CD4-positive, alpha-beta T cell (primary cell): ENCODE data around the gene NSUN5. TPM values are rescaled to one million over a fixed set of nuclear protein-coding genes. Genes with fewer than 3 reads are reported as not detected.
"Not testable (repeated sequence)": the region's sequence is repeated elsewhere in the genome, so short reads cannot be mapped to it uniquely, and the experiment has no call there.

Source experiments
- ATAC-seq: fragments of 200-7000 bp; cut with Tn5 transposase; one replicate; pipeline ENCODE4 v1.10.0; 2022; ENCODE audit warnings: mild to moderate bottlenecking; ENCODE audit not compliant: poor library complexity
- CTCF ChIA-PET: fragments of 350-600 bp; sonication (Branson Sonifier 250); formaldehyde crosslinking; loops from one replicate; lab custom pipeline; 2021; ENCODE audit warnings: antibody characterized with exemption, inconsistent platforms; lab: Charles Lee
- POLR2A ChIA-PET: fragments of 350-600 bp; sonication (Branson Sonifier 250); formaldehyde crosslinking; loops from one replicate; lab custom pipeline; 2021; ENCODE audit warnings: antibody characterized with exemption, inconsistent platforms; lab: Charles Lee
- DNase-seq, 14 experiments: peaks; one replicate each; pipeline ENCODE4 v3.0.0-alpha.2; 2013 to 2020; ENCODE audit warnings: mixed read lengths in 2 of 14
- H3K27ac ChIP-seq, 2 donors: one replicate each; pipeline versions ENCODE4 v1.5.1 to v1.7.0; 2013; ENCODE audit warnings: low read length in 2 of 2, low read depth in 1 of 2, mild to moderate bottlenecking in 1 of 2
- H3K27me3 ChIP-seq, 2 experiments: 1 replicate in 1 of 2; 2 replicates in 1 of 2; pipeline versions ENCODE4 v1.6.1 to v1.7.0; 2013; ENCODE audit warnings: low read length in 2 of 2, control low read depth in 1 of 2, mild to moderate bottlenecking in 1 of 2, moderate library complexity in 1 of 2; ENCODE audit not compliant: insufficient read depth in 2 of 2, control insufficient read depth in 1 of 2
- H3K36me3 ChIP-seq: one replicate; pipeline ENCODE4 v1.6.1; 2013; ENCODE audit warnings: low read length, control low read depth; ENCODE audit not compliant: insufficient read depth
- H3K4me1 ChIP-seq: one replicate; pipeline ENCODE4 v1.6.1; 2013; ENCODE audit warnings: low read length, control low read depth; ENCODE audit not compliant: insufficient read depth
- H3K4me3 ChIP-seq: one replicate; pipeline ENCODE4 v1.5.1; 2013; ENCODE audit warnings: mild to moderate bottlenecking, low read length, moderate library complexity
- H3K9me3 ChIP-seq, 2 experiments: 1 replicate in 1 of 2; 2 replicates in 1 of 2; pipeline versions ENCODE4 v1.6.1 to v1.7.0; 2013; ENCODE audit warnings: low read length in 2 of 2, mild to moderate bottlenecking in 2 of 2, control low read depth in 1 of 2, moderate library complexity in 1 of 2; ENCODE audit not compliant: control insufficient read depth in 1 of 2, insufficient read depth in 1 of 2
- H3K27ac Mint-ChIP-seq: one replicate; pipeline ENCODE4 v1.8.0; 2020; ENCODE audit warnings: mixed read lengths
- H3K27me3 Mint-ChIP-seq: one replicate; pipeline ENCODE4 v1.8.0; 2021; ENCODE audit warnings: mixed read lengths
- H3K36me3 Mint-ChIP-seq: one replicate; pipeline ENCODE4 v1.8.0; 2021; ENCODE audit warnings: low read depth, mixed read lengths
- H3K4me1 Mint-ChIP-seq: one replicate; pipeline ENCODE4 v1.8.0; 2021; ENCODE audit warnings: low read depth, mixed read lengths
- H3K4me3 Mint-ChIP-seq: one replicate; pipeline ENCODE4 v1.8.0; 2020; ENCODE audit warnings: mild to moderate bottlenecking, mixed read lengths
- H3K9me3 Mint-ChIP-seq: one replicate; pipeline ENCODE4 v1.8.0; 2020; ENCODE audit warnings: mixed read lengths
- CTCF ChIP-seq: fragments of 200-600 bp; IDR thresholded peaks from one replicate; pipeline ENCODE4 v1.8.0; 2022; ENCODE audit warnings: antibody characterized with exemption, mild to moderate bottlenecking
- intact Hi-C, 2 experiments: fragments of 100-400 bp; cut with DNase I in 1 of 2; cut with micrococcal nuclease in 1 of 2; formaldehyde crosslinking; loops; one replicate each; pipeline versions ENCODE4 v1.15.1 to v1.9.0; 2023 to 2025; cut with DNase I, micrococcal nuclease
- total RNA-seq, 174 experiments: library from RNA in 2 of 174; stranded (reverse) in 2 of 174; gene quantifications; one replicate each; pipeline ENCODE4 v1.2.3 and lab custom pipeline; 2021 to 2026

Gene NSUN5
- total RNA-seq, 2 experiments from 2014 or later, result 31.2 to 32.6 TPM

DNA sequence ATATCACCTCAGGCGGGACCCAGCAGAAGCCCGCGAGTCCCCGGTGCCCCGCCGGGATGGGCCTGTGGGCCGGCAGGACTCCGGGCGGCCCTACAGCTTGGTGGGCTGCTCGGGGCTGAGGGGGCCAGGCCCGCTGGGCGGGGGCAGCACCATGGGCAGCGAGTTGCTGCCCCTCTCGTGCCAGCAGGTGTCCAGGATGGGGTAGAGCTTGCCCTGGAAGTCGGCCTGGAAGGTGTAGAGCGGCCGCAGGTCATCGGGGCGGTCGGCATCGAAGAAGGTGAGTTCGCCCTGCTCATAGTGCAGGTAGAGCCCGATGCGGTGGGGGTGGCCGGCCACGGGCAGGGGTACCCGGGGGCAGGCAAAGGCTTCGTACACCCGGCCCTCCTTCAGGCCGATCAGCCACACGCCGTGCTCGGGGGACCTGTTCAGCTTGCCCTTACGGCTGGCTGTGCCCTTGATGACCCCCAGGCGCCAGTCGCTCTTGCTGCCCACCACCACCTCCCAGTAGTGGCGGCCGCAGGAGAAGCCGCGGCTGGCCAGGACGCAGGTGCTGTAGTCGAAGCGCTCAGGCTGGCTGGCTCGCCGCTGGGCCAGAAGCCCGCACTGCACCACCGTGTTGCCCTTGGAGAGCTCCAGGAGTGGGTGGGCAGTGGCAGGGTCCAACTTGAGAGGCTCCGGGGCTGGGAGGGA is 4.3 kb upstream of the NSUN5 start:
- POLR2A ChIA-PET, result no interaction called here
- Mint-ChIP-seq H3K36me3 (peaks cover 9% of the 10 kb centered on the region), H3K27me3 (no peaks in the 10 kb centered on the region), H3K4me1 (peaks cover 14% of the 10 kb centered on the region), H3K27ac (no peak overlapping the region), H3K9me3 (no peaks in the 10 kb centered on the region), H3K4me3 (no peak overlapping the region)
- DNase-seq (no peak), ATAC-seq (no peak)
- intact Hi-C loops, result no loop called here
- CTCF ChIA-PET, result interaction anchor here (1.5 to 2.3 kb wide), 2 partner anchors 11 to 139 kb away, joined by 3 to 6 read pairs; no protein-coding TSS in a partner anchor
- H3K4me1 ChIP-seq, result peaks cover 15% of the 10 kb centered on the region
- H3K27ac ChIP-seq, result no peak overlapping the region
- H3K36me3 ChIP-seq, result no peaks in the 10 kb centered on the region
- no peak overlapping the region for H3K4me3 ChIP-seq
- no peak for TF ChIP-seq CTCF
- no peaks in the 10 kb centered on the region for H3K27me3 ChIP-seq
- H3K9me3 ChIP-seq, result no peaks in the 10 kb centered on the region

DNA sequence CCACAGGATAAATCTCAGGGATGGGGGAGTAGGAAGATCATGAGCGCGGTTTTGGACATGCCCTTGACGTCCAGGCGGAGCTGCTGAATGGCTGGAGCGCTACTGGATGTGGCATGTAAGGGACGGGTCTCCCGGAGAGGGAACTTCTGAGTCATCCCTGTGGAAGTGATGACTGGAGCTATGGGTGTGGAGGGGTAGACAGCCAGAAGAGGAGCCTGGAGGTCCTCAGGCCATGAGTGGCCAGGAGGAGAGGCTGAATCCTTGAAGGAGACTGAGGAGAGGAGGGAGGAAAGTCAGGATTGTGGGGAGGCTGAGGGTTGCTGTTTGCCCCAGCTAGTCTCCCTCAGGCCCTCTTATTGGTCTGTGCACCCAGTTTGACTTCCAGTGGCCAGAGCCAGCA is 2.8 kb upstream of the NSUN5 start:
- ATAC-seq, H3K9me3 Mint-ChIP-seq, H3K27me3 ChIP-seq, H3K4me3 Mint-ChIP-seq, H3K4me3 ChIP-seq, POLR2A ChIA-PET, H3K27ac ChIP-seq, DNase-seq, CTCF ChIA-PET, intact Hi-C loops, H3K27me3 Mint-ChIP-seq, H3K9me3 ChIP-seq, H3K27ac Mint-ChIP-seq: not testable (repeated sequence)
- Mint-ChIP-seq H3K4me1 (peaks cover 30% of the 10 kb centered on the region), H3K36me3 (peaks cover 24% of the 10 kb centered on the region)
- Histone ChIP-seq H3K36me3 (peaks cover 13% of the 10 kb centered on the region), H3K4me1 (peaks cover 24% of the 10 kb centered on the region)

GRCh38 chr7:73308074-73308664 is 457 bp downstream of the NSUN5 start:
- H3K4me3 ChIP-seq, result peak overlapping the region; percentile 79
- peaks cover 24% of the 10 kb centered on the region for H3K4me1 ChIP-seq
- ChIA-PET CTCF (no interaction called here), POLR2A (interaction anchor here (1.3 kb wide), 2 partner anchors 16 to 479 kb away, joined by 4 to 6 read pairs; no protein-coding TSS in a partner anchor)
- intact Hi-C loops, result no loop called here
- no peaks in the 10 kb centered on the region for H3K9me3 Mint-ChIP-seq
- no peaks in the 10 kb centered on the region for H3K9me3 ChIP-seq
- peak; percentile 34 for ATAC-seq
- H3K27me3 Mint-ChIP-seq, result no peaks in the 10 kb centered on the region
- no peak for TF ChIP-seq CTCF
- peaks cover 46% of the 10 kb centered on the region for H3K36me3 Mint-ChIP-seq
- peaks cover 37% of the 10 kb centered on the region for H3K4me1 Mint-ChIP-seq
- peak in 1 of 14 experiments; percentile 9 for DNase-seq
- peak overlapping the region; percentile 79 for H3K27ac Mint-ChIP-seq
- H3K27me3 ChIP-seq, result no peaks in the 10 kb centered on the region
- peaks cover 44% of the 10 kb centered on the region for H3K36me3 ChIP-seq
- H3K27ac ChIP-seq, result peak overlapping the region in 1 of 2 donors; percentile 11
- H3K4me3 Mint-ChIP-seq, result peak overlapping the region; percentile 98
